ENCODE results near the gene AK5. TPM values are rescaled to one million over a fixed set of nuclear protein-coding genes. Genes with fewer than 3 reads are reported as not detected.
A peak's percentile ranks its signal among the peaks of the same experiment; 100 is the strongest.
"Not testable (repeated sequence)": the region's sequence is repeated elsewhere in the genome, so short reads cannot be mapped to it uniquely, and the experiment has no call there.

Gene AK5
- total RNA-seq, 4 donors from 2014 or later = not detected

DNA sequence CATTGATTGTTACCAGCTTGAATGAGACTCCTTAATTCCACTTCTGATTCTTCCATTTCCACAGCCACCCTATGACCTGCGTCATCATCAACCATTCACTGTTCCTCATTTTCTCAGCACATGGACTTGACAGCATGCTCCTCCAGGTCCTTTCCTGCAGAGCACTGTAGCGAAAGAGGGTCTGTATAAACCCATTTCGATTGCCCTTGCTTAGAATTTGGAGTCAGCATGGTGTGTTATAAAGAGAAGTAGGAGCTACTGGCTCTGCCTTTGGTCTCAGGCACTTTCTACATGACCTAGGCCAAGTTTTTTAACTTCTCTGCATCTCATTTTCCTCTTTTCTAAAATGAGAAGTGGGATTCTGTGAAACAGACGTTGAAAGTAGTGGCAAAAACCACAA is 133.8 kb downstream of the AK5 start:
- Histone ChIP-seq H3K36me3 (no peaks in the 10 kb centered on the region), H3K4me1 (no peaks in the 10 kb centered on the region), H3K9me3 (no peaks in the 10 kb centered on the region), H3K27me3 (peaks cover 0 to 25% (median 0%) of the 10 kb centered on the region in 4 donors), H3K4me3 (no peak overlapping the region), H3K27ac (no peak overlapping the region)
- intact Hi-C loops (cut with DNase I) = no loop called here
- DNase-seq = no peak
- no peak for TF ChIP-seq POLR2A (IDR thresholded peaks at IDR 0.05)
- TF ChIP-seq, protein P1, sequence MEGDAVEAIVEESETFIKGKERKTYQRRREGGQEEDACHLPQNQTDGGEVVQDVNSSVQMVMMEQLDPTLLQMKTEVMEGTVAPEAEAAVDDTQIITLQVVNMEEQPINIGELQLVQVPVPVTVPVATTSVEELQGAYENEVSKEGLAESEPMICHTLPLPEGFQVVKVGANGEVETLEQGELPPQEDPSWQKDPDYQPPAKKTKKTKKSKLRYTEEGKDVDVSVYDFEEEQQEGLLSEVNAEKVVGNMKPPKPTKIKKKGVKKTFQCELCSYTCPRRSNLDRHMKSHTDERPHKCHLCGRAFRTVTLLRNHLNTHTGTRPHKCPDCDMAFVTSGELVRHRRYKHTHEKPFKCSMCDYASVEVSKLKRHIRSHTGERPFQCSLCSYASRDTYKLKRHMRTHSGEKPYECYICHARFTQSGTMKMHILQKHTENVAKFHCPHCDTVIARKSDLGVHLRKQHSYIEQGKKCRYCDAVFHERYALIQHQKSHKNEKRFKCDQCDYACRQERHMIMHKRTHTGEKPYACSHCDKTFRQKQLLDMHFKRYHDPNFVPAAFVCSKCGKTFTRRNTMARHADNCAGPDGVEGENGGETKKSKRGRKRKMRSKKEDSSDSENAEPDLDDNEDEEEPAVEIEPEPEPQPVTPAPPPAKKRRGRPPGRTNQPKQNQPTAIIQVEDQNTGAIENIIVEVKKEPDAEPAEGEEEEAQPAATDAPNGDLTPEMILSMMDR (IDR thresholded peaks at IDR 0.05) = no peak
- 64 to 68% methylated on average over 4 of the region's 4 CpGs for WGBS, 2 donors

DNA sequence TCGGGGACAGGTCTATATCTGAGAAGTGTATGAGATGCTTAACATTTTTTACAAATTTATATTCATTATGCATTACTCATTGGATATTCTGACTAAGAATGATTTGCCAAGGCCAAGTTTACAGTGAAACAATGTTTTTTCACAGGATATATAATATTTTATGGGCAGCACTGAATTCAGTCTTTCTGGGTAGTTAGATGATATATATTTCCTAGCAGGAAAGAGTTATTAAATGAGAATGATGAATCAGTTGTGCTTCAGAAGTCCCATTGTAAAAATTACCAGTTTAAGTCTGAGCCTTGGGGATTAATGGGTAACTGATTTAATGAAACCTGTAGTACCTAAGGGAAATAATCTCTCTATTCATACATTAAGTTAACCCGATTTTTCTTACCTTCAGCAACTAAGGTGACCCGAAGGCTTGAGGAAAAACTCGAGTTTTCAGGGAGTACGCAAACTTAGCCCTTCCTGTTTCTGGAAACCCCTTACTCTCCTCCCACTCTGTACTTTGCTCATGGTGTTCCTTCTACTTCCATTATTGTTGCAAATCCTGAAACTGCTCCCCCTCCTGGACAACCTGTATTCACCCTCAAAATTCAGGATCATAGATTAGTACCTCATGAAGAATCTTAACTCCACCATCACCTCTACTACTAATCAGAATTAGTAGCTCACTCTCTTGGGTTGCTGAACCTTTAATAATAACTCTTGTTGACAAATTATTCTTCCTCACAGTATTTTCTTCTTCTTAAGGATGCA is 135.1 kb downstream of the AK5 start:
- H3K4me1 ChIP-seq = no peaks in the 10 kb centered on the region
- no peaks in the 10 kb centered on the region for H3K9me3 ChIP-seq
- DNase-seq = no peak
- intact Hi-C loops (cut with DNase I) = no loop called here
- no peak overlapping the region for H3K4me3 ChIP-seq
- TF ChIP-seq, protein P1 (IDR thresholded peaks at IDR 0.05) = peak in 2 of 6 experiments; percentile 10 to 16
- TF ChIP-seq POLR2A (IDR thresholded peaks at IDR 0.05) = no peak
- no peak overlapping the region for H3K27ac ChIP-seq
- 70 to 74% methylated on average over 5 of the region's 5 CpGs for WGBS, 2 donors
- H3K36me3 ChIP-seq = no peaks in the 10 kb centered on the region
- peaks cover 0 to 18% (median 0%) of the 10 kb centered on the region in 4 donors for H3K27me3 ChIP-seq

DNA sequence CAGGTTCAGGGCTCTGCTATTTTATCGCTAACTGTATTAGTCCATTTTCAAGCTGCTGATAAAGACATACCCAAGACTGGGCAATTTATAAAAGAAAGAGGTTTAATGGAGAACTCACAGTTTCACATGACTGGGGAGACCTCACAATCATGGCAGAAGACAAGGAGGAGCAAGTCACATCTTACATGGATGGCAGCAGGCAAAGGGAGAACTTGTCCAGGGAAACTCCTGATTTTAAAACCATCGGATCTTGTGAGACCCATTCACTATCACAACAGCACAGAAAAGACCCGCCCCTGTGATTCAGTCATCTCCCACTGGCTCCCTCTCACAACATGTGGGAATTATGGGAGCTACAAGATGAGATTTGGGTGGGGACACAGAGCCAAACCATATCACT is 136.2 kb downstream of the AK5 start:
- H3K9me3 ChIP-seq; H3K27me3 ChIP-seq; H3K36me3 ChIP-seq; H3K27ac ChIP-seq; DNase-seq; H3K4me1 ChIP-seq; intact Hi-C loops (cut with DNase I); H3K4me3 ChIP-seq: not testable (repeated sequence)
- 84 to 88% methylated on average over 3 of the region's 3 CpGs for WGBS, 2 donors

DNA sequence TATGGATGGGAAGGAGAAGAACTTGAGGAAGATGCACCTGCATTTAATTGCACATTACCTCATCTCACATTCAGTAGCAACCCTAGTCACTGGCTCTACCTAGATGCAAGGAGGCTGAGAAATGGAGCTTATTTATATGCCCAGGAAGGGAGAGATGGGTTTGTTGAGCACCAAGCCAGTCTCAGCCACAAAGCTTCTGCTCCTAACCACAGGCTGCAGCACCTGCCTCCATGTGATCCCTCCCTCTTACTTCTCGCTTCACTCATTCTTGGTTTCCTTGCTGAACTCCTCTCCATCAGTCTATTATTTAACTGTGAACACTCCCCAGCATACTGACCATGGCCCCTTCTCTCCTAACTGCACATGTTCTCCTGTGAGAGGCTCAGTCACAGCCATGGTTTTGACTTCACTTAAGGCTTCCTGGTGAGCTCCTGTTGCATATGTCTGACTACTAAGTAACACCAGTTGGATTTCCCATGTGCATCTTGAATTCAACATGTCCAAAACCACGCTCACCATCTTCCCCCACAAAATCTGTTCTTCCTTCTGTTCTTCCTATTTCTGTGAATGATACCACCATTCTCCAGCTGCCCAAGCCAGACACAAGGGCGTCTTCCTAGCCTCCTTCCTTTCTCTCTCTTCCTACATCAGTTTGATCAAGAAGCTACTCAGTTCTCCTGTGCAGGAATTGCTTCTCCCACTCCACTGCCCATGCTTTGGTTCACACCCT is 139.8 kb downstream of the AK5 start:
- WGBS, 2 donors = 65 to 66% methylated on average over 3 of the region's 3 CpGs
- intact Hi-C loops (cut with DNase I) = no loop called here
- H3K4me3 ChIP-seq = no peak overlapping the region

DNA sequence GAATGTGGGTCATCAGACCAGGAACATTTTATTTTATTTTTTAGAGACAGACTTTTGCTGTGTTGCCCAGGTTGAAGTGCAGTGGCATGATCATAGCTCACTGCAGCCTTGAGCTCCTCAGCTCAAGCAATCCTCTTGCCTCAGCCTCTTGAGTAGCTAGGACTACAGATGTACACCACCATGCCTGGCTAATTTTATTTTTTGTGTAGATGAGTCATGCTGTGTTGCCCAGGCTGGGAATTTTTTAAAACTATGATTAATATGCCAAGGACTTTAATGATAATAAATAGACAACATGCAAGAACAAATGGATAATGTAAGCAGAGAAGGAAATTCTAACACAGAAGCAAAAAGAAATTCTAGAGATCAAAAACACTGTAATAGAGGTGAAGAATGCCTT is 142.4 kb downstream of the AK5 start:
- no peak for DNase-seq
- Histone ChIP-seq H3K9me3 (peaks cover 0 to 4% (median 0%) of the 10 kb centered on the region in 3 donors), H3K36me3 (no peaks in the 10 kb centered on the region), H3K27me3 (no peaks in the 10 kb centered on the region), H3K4me1 (no peaks in the 10 kb centered on the region), H3K4me3 (no peak overlapping the region), H3K27ac (no peak overlapping the region)
- TF ChIP-seq, protein P1 (IDR thresholded peaks at IDR 0.05) = no peak
- TF ChIP-seq POLR2A (IDR thresholded peaks at IDR 0.05) = no peak
- intact Hi-C loops (cut with DNase I) = no loop called here

More for the DNA sequence above, 139.8 kb downstream of the AK5 start:
- H3K27ac ChIP-seq = no peak overlapping the region
- H3K36me3 ChIP-seq = no peaks in the 10 kb centered on the region
- no peak for DNase-seq
- H3K9me3 ChIP-seq = no peaks in the 10 kb centered on the region
- H3K4me1 ChIP-seq = no peaks in the 10 kb centered on the region
- TF ChIP-seq POLR2A (IDR thresholded peaks at IDR 0.05) = no peak
- TF ChIP-seq, protein P1 (IDR thresholded peaks at IDR 0.05) = no peak
- H3K27me3 ChIP-seq = no peaks in the 10 kb centered on the region
